Activated T-cell treated with anti-CD3 and anti-CD28 coated beads for 48 hours (primary cell): Measurements from ENCODE around the gene SLC22A16.

Experiments
- DNase-seq: peaks from one replicate; pipeline ENCODE4 v3.0.0-alpha.2; 2020; ENCODE audit warnings: low read depth

SLC22A16 gene

GRCh38 chr6:110446405-110446804 lies 30.0 kb downstream of the SLC22A16 start:
- DNase-seq, result no peak

- no peak for DNase-seq
Observed at GRCh38 chr6:110440026-110440425, 36.4 kb downstream of the SLC22A16 start.

- no peak for DNase-seq
Observed at GRCh38 chr6:110439356-110439755, 37.1 kb downstream of the SLC22A16 start.

GRCh38 chr6:110434961-110435602 lies 41.3 kb downstream of the SLC22A16 start:
- no peak for DNase-seq

- no peak for DNase-seq
Observed at GRCh38 chr6:110432285-110432900, 44.0 kb downstream of the SLC22A16 start.

- no peak for DNase-seq
Observed at GRCh38 chr6:110430741-110431140, 45.7 kb downstream of the SLC22A16 start.

- no peak for DNase-seq
Observed at GRCh38 chr6:110430236-110430635, 46.2 kb downstream of the SLC22A16 start.

GRCh38 chr6:110428153-110428552 lies 48.3 kb downstream of the SLC22A16 start:
- DNase-seq, result no peak

- no peak for DNase-seq
Observed at GRCh38 chr6:110425816-110426215, 50.6 kb downstream of the SLC22A16 start.

- no peak for DNase-seq
Observed at GRCh38 chr6:110422444-110422822, 54.0 kb downstream of the SLC22A16 start.

GRCh38 chr6:110421749-110422443 lies 54.5 kb downstream of the SLC22A16 start:
- no peak for DNase-seq

GRCh38 chr6:110419028-110419739 lies 57.2 kb downstream of the SLC22A16 start:
- DNase-seq, result no peak

- DNase-seq, result no peak
Observed at GRCh38 chr6:110418594-110418993, 57.8 kb downstream of the SLC22A16 start.

- no peak for DNase-seq
Observed at GRCh38 chr6:110415086-110415916, 61.1 kb downstream of the SLC22A16 start, which contains the start of gene DDO. DDO (minus strand) TSS chr6:110415575; CDS start chr6:110413462, 2,113 bp downstream.

GRCh38 chr6:110414669-110415068 lies 61.7 kb downstream of the SLC22A16 start:
- DNase-seq, result no peak

GRCh38 chr6:110412360-110412759 lies 64.1 kb downstream of the SLC22A16 start:
- DNase-seq, result no peak

- no peak for DNase-seq
Observed at GRCh38 chr6:110410511-110410910, 65.9 kb downstream of the SLC22A16 start.

GRCh38 chr6:110409794-110410193 lies 66.6 kb downstream of the SLC22A16 start:
- no peak for DNase-seq

- no peak for DNase-seq
Observed at GRCh38 chr6:110408901-110409300, 67.5 kb downstream of the SLC22A16 start.

- no peak for DNase-seq
Observed at GRCh38 chr6:110404607-110405006, 71.8 kb downstream of the SLC22A16 start.

- no peak for DNase-seq
Observed at GRCh38 chr6:110401585-110402176, 74.7 kb downstream of the SLC22A16 start.
